Tibial nerve (tissue), 3 donors: ENCODE data around the gene RHOJ.

ENCODE experiments used
- POLR2A ChIP-seq, 2 donors: fragments of 450-650 bp; IDR thresholded peaks; one replicate each; pipeline ENCODE4 v1.6.1; 2017; ENCODE audit warnings: antibody characterized with exemption in 2 of 2, mild to moderate bottlenecking in 2 of 2, moderate library complexity in 2 of 2
- TF ChIP-seq, protein P1 (sequence below), 5 experiments: fragments of 200-600 bp in 3 of 5; fragments of 450-650 bp in 2 of 5; sonication (generic) in 3 of 5; IDR thresholded peaks; one replicate each; pipeline ENCODE4 v1.5.1; 2016 to 2019; ENCODE audit warnings: antibody characterized with exemption in 5 of 5, mild to moderate bottlenecking in 3 of 5, moderate library complexity in 2 of 5

DNA sequence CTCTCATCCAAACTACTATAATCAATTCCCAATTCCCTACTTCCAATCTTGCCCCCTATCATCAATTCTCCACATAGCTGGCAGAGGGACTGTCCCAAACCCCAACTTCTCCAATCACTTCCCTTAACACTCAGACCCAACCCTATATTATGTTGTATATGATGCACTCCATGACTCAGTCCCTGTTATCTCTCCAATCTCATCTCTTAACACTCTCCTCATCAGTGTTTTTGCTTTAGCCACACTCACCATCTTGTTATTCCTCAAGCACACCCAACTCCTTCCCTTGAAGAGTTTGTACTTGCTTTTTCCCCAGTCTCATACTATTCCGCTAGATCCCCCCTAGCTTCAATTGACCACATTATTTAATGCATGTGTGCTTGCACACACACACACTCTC is 4.9 kb downstream of the RHOJ start:
- TF ChIP-seq POLR2A (IDR thresholded peaks at IDR 0.05), result no peak
- TF ChIP-seq, protein P1, sequence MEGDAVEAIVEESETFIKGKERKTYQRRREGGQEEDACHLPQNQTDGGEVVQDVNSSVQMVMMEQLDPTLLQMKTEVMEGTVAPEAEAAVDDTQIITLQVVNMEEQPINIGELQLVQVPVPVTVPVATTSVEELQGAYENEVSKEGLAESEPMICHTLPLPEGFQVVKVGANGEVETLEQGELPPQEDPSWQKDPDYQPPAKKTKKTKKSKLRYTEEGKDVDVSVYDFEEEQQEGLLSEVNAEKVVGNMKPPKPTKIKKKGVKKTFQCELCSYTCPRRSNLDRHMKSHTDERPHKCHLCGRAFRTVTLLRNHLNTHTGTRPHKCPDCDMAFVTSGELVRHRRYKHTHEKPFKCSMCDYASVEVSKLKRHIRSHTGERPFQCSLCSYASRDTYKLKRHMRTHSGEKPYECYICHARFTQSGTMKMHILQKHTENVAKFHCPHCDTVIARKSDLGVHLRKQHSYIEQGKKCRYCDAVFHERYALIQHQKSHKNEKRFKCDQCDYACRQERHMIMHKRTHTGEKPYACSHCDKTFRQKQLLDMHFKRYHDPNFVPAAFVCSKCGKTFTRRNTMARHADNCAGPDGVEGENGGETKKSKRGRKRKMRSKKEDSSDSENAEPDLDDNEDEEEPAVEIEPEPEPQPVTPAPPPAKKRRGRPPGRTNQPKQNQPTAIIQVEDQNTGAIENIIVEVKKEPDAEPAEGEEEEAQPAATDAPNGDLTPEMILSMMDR (IDR thresholded peaks at IDR 0.05), result no peak
